Activated B cell treated with CpG ODN at 0.5 μM for 24 hours (primary cell): Measurements from ENCODE around the gene NFIL3. TPM values are rescaled to one million over a fixed set of nuclear protein-coding genes. Genes with fewer than 3 reads are reported as not detected.
"Not testable (repeated sequence)": the region's sequence is repeated elsewhere in the genome, so short reads cannot be mapped to it uniquely, and the experiment has no call there.

Experiments used
- ATAC-seq: fragments of 200-7000 bp; cut with Tn5 transposase; one replicate; pipeline ENCODE4 v1.10.0; 2021; ENCODE audit warnings: low read depth, mild to moderate bottlenecking, moderate library complexity
- CTCF ChIA-PET: fragments of 350-600 bp; sonication (Branson Sonifier 250); formaldehyde crosslinking; loops from one replicate; lab custom pipeline; 2021; ENCODE audit warnings: antibody characterized with exemption; lab: Charles Lee
- POLR2A ChIA-PET: fragments of 350-600 bp; sonication (Branson Sonifier 250); formaldehyde crosslinking; loops from one replicate; lab custom pipeline; 2021; ENCODE audit warnings: antibody characterized with exemption; lab: Charles Lee
- DNase-seq: peaks from one replicate; pipeline ENCODE4 v3.0.0; 2022
- H3K27ac Mint-ChIP-seq: one replicate; pipeline ENCODE4 v1.8.0; 2020; ENCODE audit warnings: mixed read lengths
- H3K27me3 Mint-ChIP-seq: one replicate; pipeline ENCODE4 v1.8.0; 2021; ENCODE audit warnings: mixed read lengths
- H3K36me3 Mint-ChIP-seq: one replicate; pipeline ENCODE4 v1.8.0; 2021; ENCODE audit warnings: low read depth, mixed read lengths
- H3K4me1 Mint-ChIP-seq: one replicate; pipeline ENCODE4 v1.8.0; 2021; ENCODE audit warnings: mixed read lengths
- H3K4me3 Mint-ChIP-seq: one replicate; pipeline ENCODE4 v1.8.0; 2020; ENCODE audit warnings: mild to moderate bottlenecking, mixed read lengths
- H3K9me3 Mint-ChIP-seq: one replicate; pipeline ENCODE4 v1.8.0; 2020; ENCODE audit warnings: mixed read lengths
- intact Hi-C: fragments of 100-400 bp; cut with micrococcal nuclease; formaldehyde crosslinking; loops from one replicate; pipeline ENCODE4 v1.15.1; 2024
- total RNA-seq: library from RNA; stranded (reverse); gene quantifications from 2 replicates; pipeline ENCODE4 v1.2.3, GENCODE V29; 2022
- TF ChIP-seq, protein P1 (sequence below): fragments of 200-600 bp; IDR thresholded peaks from one replicate; pipeline ENCODE4 v1.8.0; 2022; ENCODE audit warnings: antibody characterized with exemption, mild to moderate bottlenecking

The NFIL3 gene
- total RNA-seq, 1 donor from 2014 or later, result 3.1 TPM

DNA sequence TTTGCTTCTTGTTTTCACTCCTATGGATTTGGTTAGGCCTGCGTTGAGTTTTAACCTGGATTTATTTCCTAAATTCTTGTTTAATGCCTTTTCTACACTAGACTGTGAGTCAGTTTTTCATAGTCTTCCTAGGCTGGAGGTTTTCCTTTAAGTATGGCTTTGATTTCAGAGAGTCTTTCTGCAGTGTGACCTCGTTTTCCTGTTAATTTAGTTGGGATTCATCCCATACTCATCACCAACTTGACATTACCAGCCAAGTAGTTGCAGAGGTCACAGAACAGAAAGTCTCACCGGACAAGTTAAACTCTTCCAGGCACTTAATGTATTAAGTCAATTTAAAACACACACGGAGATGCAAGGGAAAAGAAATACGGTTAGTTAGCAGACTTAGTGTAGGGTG, 32.2 kb downstream of the NFIL3 start:
- Mint-ChIP-seq H3K36me3 (no peaks in the 10 kb centered on the region), H3K27ac (no peak overlapping the region), H3K4me3 (no peak overlapping the region), H3K9me3 (no peaks in the 10 kb centered on the region), H3K27me3 (no peaks in the 10 kb centered on the region), H3K4me1 (peaks cover 7% of the 10 kb centered on the region)
- TF ChIP-seq, protein P1, sequence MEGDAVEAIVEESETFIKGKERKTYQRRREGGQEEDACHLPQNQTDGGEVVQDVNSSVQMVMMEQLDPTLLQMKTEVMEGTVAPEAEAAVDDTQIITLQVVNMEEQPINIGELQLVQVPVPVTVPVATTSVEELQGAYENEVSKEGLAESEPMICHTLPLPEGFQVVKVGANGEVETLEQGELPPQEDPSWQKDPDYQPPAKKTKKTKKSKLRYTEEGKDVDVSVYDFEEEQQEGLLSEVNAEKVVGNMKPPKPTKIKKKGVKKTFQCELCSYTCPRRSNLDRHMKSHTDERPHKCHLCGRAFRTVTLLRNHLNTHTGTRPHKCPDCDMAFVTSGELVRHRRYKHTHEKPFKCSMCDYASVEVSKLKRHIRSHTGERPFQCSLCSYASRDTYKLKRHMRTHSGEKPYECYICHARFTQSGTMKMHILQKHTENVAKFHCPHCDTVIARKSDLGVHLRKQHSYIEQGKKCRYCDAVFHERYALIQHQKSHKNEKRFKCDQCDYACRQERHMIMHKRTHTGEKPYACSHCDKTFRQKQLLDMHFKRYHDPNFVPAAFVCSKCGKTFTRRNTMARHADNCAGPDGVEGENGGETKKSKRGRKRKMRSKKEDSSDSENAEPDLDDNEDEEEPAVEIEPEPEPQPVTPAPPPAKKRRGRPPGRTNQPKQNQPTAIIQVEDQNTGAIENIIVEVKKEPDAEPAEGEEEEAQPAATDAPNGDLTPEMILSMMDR, result no peak
- CTCF ChIA-PET, result no interaction called here
- POLR2A ChIA-PET, result no interaction called here
- no peak for ATAC-seq
- intact Hi-C loops, result no loop called here
- no peak for DNase-seq

DNA sequence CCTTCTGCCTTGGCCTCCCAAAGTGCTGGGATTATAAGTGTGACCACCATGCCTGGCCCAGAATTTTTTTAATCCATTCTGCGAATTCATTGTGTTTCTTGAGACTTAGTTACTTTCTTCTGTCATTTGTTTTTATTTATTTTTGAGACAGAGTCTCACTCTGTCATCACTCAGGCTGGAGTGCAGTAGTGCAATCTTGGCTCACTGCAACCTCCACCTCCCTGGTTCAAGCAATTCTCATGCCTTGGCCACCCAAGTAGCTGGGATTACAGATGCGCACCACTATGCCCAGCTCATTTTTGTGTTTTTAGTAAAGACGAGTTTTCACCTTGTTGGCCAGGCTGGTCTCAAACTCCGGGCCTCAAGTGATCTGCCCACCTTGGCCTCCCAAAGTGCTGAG, 33.9 kb downstream of the NFIL3 start:
- ATAC-seq, DNase-seq, H3K4me3 Mint-ChIP-seq, H3K4me1 Mint-ChIP-seq, POLR2A ChIA-PET, intact Hi-C loops, H3K27ac Mint-ChIP-seq, H3K36me3 Mint-ChIP-seq, H3K9me3 Mint-ChIP-seq, CTCF ChIA-PET, H3K27me3 Mint-ChIP-seq: not testable (repeated sequence)

DNA sequence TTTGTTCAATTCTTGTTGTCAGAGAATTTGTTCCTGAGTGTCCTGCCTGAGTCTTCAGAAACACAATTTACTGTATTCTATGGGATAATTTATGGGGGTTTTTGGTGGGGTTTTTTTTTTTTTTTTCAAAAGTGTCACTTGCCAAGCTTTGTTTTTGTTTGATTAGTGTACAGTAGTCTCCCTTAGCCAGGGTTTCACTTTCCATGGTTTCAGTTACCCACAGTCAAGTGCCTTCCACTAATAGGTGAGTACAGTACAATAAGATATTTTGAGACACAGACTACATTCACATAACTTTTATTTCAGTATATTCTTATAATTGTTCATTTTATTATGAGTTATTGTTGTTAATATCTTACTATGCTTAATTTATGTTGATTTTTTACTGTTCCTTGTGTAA, 36.9 kb downstream of the NFIL3 start:
- ATAC-seq, result no peak
- Mint-ChIP-seq H3K27me3 (peaks cover 3% of the 10 kb centered on the region), H3K27ac (no peak overlapping the region), H3K4me3 (no peak overlapping the region), H3K4me1 (no peaks in the 10 kb centered on the region), H3K36me3 (no peaks in the 10 kb centered on the region), H3K9me3 (no peaks in the 10 kb centered on the region)
- TF ChIP-seq, protein P1, result no peak
- no peak for DNase-seq
- POLR2A ChIA-PET, result interaction anchor here (0.7 kb wide), 1 partner anchor 1436 kb away, joined by 11 read pairs; no protein-coding TSS in a partner anchor
- CTCF ChIA-PET, result no interaction called here
- intact Hi-C loops, result no loop called here

DNA sequence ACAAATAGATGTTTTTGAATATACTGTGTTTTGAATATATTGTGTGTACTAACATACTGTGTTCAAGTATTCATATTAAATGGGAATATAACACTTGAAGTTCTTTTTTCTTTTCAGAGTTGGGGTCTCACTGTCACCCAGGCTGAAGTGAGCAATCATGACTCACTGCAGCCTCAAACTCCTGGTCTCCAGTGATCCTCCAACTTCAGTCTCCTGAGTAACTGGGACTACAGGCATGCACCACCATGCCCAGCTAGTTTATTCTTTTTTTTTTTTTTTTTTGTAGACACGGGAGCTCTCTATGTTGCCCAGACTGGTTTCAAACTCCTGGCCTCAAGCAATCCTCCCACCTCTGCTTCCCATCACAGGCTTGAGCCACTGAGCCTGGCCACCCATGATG, 38.7 kb downstream of the NFIL3 start:
- DNase-seq (no peak), ATAC-seq (no peak)
- POLR2A ChIA-PET, result interaction anchor here (0.6 kb wide), 1 partner anchor 1746 kb away, joined by 5 read pairs; no protein-coding TSS in a partner anchor
- Mint-ChIP-seq H3K36me3 (no peaks in the 10 kb centered on the region), H3K4me3 (no peak overlapping the region), H3K27ac (no peak overlapping the region), H3K27me3 (peaks cover 5% of the 10 kb centered on the region), H3K9me3 (no peaks in the 10 kb centered on the region), H3K4me1 (no peaks in the 10 kb centered on the region)
- CTCF ChIA-PET, result no interaction called here
- TF ChIP-seq, protein P1, result no peak
- intact Hi-C loops, result no loop called here

DNA sequence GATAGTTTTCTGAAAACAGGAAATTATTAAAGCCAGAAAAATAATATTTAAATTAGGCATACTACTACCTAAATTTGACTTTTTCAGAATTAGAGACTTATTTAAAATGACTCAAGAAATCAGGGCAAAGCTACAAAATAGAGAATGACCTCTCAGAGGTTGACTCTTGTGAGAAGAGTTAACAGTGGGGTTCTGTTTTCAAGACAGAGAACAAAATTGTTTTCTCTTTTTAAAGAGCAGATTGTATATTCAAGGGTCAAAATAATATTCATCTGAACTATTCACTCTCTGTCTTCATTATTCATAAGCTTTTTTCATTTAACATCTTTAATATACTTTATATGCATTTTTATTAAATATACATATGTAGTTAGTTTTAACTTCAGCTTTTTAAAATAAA, 40.1 kb downstream of the NFIL3 start:
- Mint-ChIP-seq H3K27me3 (peaks cover 6% of the 10 kb centered on the region), H3K36me3 (no peaks in the 10 kb centered on the region), H3K4me3 (no peak overlapping the region), H3K9me3 (no peaks in the 10 kb centered on the region), H3K4me1 (no peaks in the 10 kb centered on the region), H3K27ac (no peak overlapping the region)
- intact Hi-C loops, result no loop called here
- ATAC-seq (no peak), DNase-seq (no peak)
- ChIA-PET POLR2A (no interaction called here), CTCF (no interaction called here)
- TF ChIP-seq, protein P1, result no peak

DNA sequence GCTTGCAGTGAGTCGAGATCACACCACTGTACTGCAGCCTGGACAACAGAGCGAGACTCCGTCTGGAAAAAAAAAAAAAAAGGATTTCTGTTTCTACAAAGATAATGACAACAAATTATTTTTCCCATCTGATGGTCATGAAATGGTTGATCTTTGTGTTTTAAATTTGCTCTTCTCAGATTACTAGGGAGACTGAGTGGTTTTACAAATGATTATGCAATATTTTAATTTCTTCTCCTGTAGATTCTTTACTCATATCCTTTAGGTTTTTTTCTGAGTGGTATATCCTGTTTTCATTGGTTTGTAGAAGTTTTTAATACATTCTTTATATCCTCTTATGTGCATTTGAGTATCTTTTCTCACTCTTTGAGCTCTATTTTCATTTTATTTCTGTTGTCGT, 41.3 kb downstream of the NFIL3 start:
- Mint-ChIP-seq H3K27me3 (peaks cover 6% of the 10 kb centered on the region), H3K4me3 (no peak overlapping the region), H3K9me3 (peaks cover 3% of the 10 kb centered on the region), H3K4me1 (no peaks in the 10 kb centered on the region), H3K36me3 (no peaks in the 10 kb centered on the region), H3K27ac (no peak overlapping the region)
- CTCF ChIA-PET, result no interaction called here
- intact Hi-C loops, result no loop called here
- DNase-seq (no peak), ATAC-seq (no peak)
- TF ChIP-seq, protein P1, result no peak
- POLR2A ChIA-PET, result no interaction called here
